HepG2 (cell line): ENCODE measurements around the gene MSANTD1. TPM values are rescaled to one million over a fixed set of nuclear protein-coding genes. Genes with fewer than 3 reads are reported as not detected.
A peak's percentile ranks its signal among the peaks of the same experiment; 100 is the strongest.

Experiments used
- ARID5B ChIP-seq: IDR thresholded peaks from 2 replicates; pipeline ENCODE4 v1.4.0; 2020; ENCODE audit warnings: mild to moderate bottlenecking, missing genetic modification reagents
- CREM ChIP-seq, 2 experiments: sonication (generic) in 1 of 2; formaldehyde crosslinking in 1 of 2; IDR thresholded peaks; 2 replicates each; pipeline versions ENCODE4 v1.4.0 to v1.6.1; 2016 to 2020; ENCODE audit warnings: antibody characterized with exemption in 1 of 2, mild to moderate bottlenecking in 1 of 2, missing genetic modification reagents in 1 of 2
- HDAC2 ChIP-seq: sonication (generic); formaldehyde crosslinking; IDR thresholded peaks from 2 replicates; pipeline ENCODE4 v1.4.0; 2020; ENCODE audit warnings: missing genetic modification reagents
- KAT7 ChIP-seq: IDR thresholded peaks from 2 replicates; pipeline ENCODE4 v1.6.1; 2018; ENCODE audit warnings: borderline replicate concordance, missing compliant biosample characterization
- PATZ1 ChIP-seq: sonication (generic); formaldehyde crosslinking; IDR thresholded peaks from 2 replicates; pipeline ENCODE4 v1.4.0; 2020; ENCODE audit warnings: missing genetic modification reagents
- RFX3 ChIP-seq: IDR thresholded peaks from 2 replicates; pipeline ENCODE4 v1.6.1; 2016; ENCODE audit warnings: missing biosample characterization, missing genetic modification reagents
- RFXAP ChIP-seq: sonication (generic); formaldehyde crosslinking; IDR thresholded peaks from 2 replicates; pipeline ENCODE4 v1.4.0; 2020; ENCODE audit warnings: missing genetic modification reagents, borderline replicate concordance
- SKI ChIP-seq: fragments of 450-650 bp; IDR thresholded peaks from one replicate; pipeline ENCODE4 v1.6.1; 2018; ENCODE audit warnings: mild to moderate bottlenecking; ENCODE audit not compliant: partially characterized antibody
- SP2 ChIP-seq: sonication (generic); formaldehyde crosslinking; IDR thresholded peaks from 2 replicates; pipeline ENCODE4 v1.5.1; 2020; ENCODE audit warnings: mild to moderate bottlenecking, missing genetic modification reagents
- SYNCRIP ChIP-seq: fragments of 200-400 bp; formaldehyde crosslinking; IDR thresholded peaks from 2 replicates; pipeline ENCODE4 v1.6.1; 2018; ENCODE audit warnings: mild to moderate bottlenecking, low read depth, low read length; ENCODE audit not compliant: insufficient read depth
- ZNF30 ChIP-seq: sonication (generic); formaldehyde crosslinking; IDR thresholded peaks from 2 replicates; pipeline ENCODE4 v1.5.0; 2020; ENCODE audit warnings: mild to moderate bottlenecking, missing genetic modification reagents
- ZNF777 ChIP-seq: sonication (generic); formaldehyde crosslinking; IDR thresholded peaks from 2 replicates; pipeline ENCODE4 v1.4.0; 2020; ENCODE audit warnings: missing genetic modification reagents
- ZNF841 ChIP-seq: sonication (generic); formaldehyde crosslinking; IDR thresholded peaks from 2 replicates; pipeline ENCODE4 v1.8.1; 2023; ENCODE audit warnings: missing genetic modification reagents, borderline replicate concordance
- polyA plus RNA-seq, 8 experiments: library from polyadenylated mRNA; depleted of rRNA in 3 of 8; stranded (reverse) in 7 of 8; unstranded in 1 of 8; fragments of >200 nt; fragmentation: Illumina TruSeq in 4 of 8; extraction: Trizol in 4 of 8; gene quantifications; 2 replicates each; pipeline versions ENCODE4 v1.2.1 to v1.2.3, GENCODE V29; 2011 to 2016; ENCODE audit warnings: low read depth in 4 of 8, missing spikeins in 1 of 8, mixed read lengths in 1 of 8; ENCODE audit not compliant: insufficient read depth in 1 of 8
- total RNA-seq, 5 experiments: library from RNA; depleted of rRNA; stranded (reverse); fragments of >200 nt; fragmentation: Illumina TruSeq; extraction: Trizol; gene quantifications; 2 replicates each; pipeline ENCODE4 v1.2.3, GENCODE V29; 2016; ENCODE audit warnings: low read depth in 1 of 5
- TF ChIP-seq, protein P1 (sequence below): sonication (generic); formaldehyde crosslinking; IDR thresholded peaks from 2 replicates; pipeline ENCODE4 v1.4.0; 2020; ENCODE audit warnings: missing genetic modification reagents
- TF ChIP-seq, protein P2 (sequence below): sonication (generic); formaldehyde crosslinking; IDR thresholded peaks from 2 replicates; pipeline ENCODE4 v1.8.0; 2022; ENCODE audit warnings: missing genetic modification reagents, mild to moderate bottlenecking, borderline replicate concordance
- TF ChIP-seq, protein P3 (sequence below): sonication (generic); formaldehyde crosslinking; IDR thresholded peaks from 2 replicates; pipeline ENCODE4 v1.5.0; 2020; ENCODE audit warnings: missing genetic modification reagents, mild to moderate bottlenecking, borderline replicate concordance
- TF ChIP-seq, protein P4 (sequence below), 2 experiments: fragments of 450-650 bp in 1 of 2; sonication (generic) in 1 of 2; formaldehyde crosslinking; IDR thresholded peaks; 2 replicates each; pipeline versions ENCODE4 v1.5.0 to v1.8.0; 2020 to 2022; ENCODE audit warnings: mild to moderate bottlenecking in 1 of 2, missing genetic modification reagents in 1 of 2

MSANTD1 gene
- total and polyA plus RNA-seq, 2 of the 13 experiments (the other 11 are each of a cell fraction or from before 2014, with no cell fraction given), result 0.22 to 0.40 TPM

GRCh38 chr4:3292571-3293400, 43.8 kb downstream of the MSANTD1 start, which contains the start of gene RGS12 (continued):
- no peak; the same call in 1 of the 2 replicates for TF ChIP-seq ARID5B (CRISPR knock-in tag)
- TF ChIP-seq ZNF30 (CRISPR knock-in tag), result no peak
- no peak for TF ChIP-seq ZNF841 (CRISPR knock-in tag)
- TF ChIP-seq, protein P1, sequence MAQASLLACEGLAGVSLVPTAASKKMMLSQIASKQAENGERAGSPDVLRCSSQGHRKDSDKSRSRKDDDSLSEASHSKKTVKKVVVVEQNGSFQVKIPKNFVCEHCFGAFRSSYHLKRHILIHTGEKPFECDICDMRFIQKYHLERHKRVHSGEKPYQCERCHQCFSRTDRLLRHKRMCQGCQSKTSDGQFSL, result 0 out of 2 replicates have a peak, but pooled peaks have one; percentile 22
- peak; percentile 10 for TF ChIP-seq SKI
- TF ChIP-seq, protein P2, sequence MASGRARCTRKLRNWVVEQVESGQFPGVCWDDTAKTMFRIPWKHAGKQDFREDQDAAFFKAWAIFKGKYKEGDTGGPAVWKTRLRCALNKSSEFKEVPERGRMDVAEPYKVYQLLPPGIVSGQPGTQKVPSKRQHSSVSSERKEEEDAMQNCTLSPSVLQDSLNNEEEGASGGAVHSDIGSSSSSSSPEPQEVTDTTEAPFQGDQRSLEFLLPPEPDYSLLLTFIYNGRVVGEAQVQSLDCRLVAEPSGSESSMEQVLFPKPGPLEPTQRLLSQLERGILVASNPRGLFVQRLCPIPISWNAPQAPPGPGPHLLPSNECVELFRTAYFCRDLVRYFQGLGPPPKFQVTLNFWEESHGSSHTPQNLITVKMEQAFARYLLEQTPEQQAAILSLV (CRISPR knock-in tag), result peak; percentile 46; the same call in 1 of the 2 replicates
- no peak for TF ChIP-seq SYNCRIP
- peak; percentile 72 for TF ChIP-seq PATZ1 (CRISPR knock-in tag)
- TF ChIP-seq HDAC2, result no peak
- TF ChIP-seq KAT7, result no peak
- TF ChIP-seq, protein P3, sequence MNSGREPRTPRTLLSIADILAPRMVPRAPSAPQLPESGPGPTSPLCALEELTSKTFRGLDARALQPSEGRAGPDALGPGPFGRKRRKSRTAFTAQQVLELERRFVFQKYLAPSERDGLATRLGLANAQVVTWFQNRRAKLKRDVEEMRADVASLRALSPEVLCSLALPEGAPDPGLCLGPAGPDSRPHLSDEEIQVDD (CRISPR knock-in tag), result peak; percentile 66; the same call in 1 of the 2 replicates
- TF ChIP-seq RFX3 (CRISPR knock-in tag), result no peak
- peak; percentile 73; the same call in 1 of the 2 replicates for TF ChIP-seq RFXAP (CRISPR knock-in tag)
- peak; percentile 87 for TF ChIP-seq SP2 (CRISPR knock-in tag)
- TF ChIP-seq ZNF777 (CRISPR knock-in tag), result peak; percentile 89
- TF ChIP-seq, protein P4, sequence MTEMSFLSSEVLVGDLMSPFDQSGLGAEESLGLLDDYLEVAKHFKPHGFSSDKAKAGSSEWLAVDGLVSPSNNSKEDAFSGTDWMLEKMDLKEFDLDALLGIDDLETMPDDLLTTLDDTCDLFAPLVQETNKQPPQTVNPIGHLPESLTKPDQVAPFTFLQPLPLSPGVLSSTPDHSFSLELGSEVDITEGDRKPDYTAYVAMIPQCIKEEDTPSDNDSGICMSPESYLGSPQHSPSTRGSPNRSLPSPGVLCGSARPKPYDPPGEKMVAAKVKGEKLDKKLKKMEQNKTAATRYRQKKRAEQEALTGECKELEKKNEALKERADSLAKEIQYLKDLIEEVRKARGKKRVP (CRISPR knock-in tag; IDR thresholded peaks at IDR 0.05), result peak in 1 of 2 experiments; percentile 37; a peak in 1 of 4 replicates
- no peak for TF ChIP-seq CREM (IDR thresholded peaks at IDR 0.05)
- no peak for TF ChIP-seq CREM (CRISPR knock-in tag; IDR thresholded peaks at IDR 0.05)
